ENCODE data around the gene IFIT5.
"Not testable (repeated sequence)": the region's sequence is repeated elsewhere in the genome, so short reads cannot be mapped to it uniquely, and the experiment has no call there.

DNA sequence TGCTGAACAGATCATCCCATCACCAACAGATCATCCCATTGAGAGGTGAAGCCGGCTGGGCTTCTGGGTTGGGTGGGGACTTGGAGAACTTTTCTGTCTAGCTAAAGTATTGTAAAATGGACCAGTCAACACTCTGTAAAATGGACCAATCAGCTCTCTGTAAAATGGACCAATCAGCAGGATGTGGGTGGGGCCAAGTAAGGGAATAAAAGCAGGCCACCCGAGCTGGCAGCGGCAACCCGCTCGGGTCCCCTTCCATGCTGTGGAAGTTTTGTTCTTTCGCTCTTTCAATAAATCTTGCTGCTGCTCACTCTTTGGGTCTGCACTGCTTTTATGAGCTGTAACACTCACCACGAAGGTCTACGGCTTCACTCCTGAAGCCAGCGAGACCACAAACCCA lies 8.2 kb upstream of the IFIT5 start:
- not testable (repeated sequence) for TF ChIP-seq EZH2 (IDR thresholded peaks at IDR 0.05; ENCODE audit: insufficient read depth, poor library complexity, severe bottlenecking); EZH2phosphoT487 (IDR thresholded peaks at IDR 0.05; ENCODE audit: insufficient read depth, low read depth)

Measured in GM23248 (cell line).